Endothelial cell of umbilical vein (primary cell): ENCODE measurements around the gene MTMR3. TPM values are rescaled to one million over a fixed set of nuclear protein-coding genes. Genes with fewer than 3 reads are reported as not detected.

Experiments used
- BruUV-seq: library from RNA; stranded (reverse); fragments of 400-500 nt; replicated peaks from 2 replicates; lab custom pipeline; 2021; lab: Mats Ljungman, UMichigan
- CTCF ChIA-PET: fragments of 300-600, 350-600 bp; sonication (Branson Sonifier 250); formaldehyde crosslinking; loops from one replicate; lab custom pipeline; 2021; ENCODE audit warnings: antibody characterized with exemption, inconsistent platforms; lab: Charles Lee
- POLR2A ChIA-PET: fragments of 300-600, 350-600 bp; sonication (Branson Sonifier 250); formaldehyde crosslinking; loops from one replicate; lab custom pipeline; 2021; ENCODE audit warnings: antibody characterized with exemption, inconsistent platforms; lab: Charles Lee
- DNase-seq: peaks from one replicate; pipeline ENCODE4 v3.0.0-alpha.2; 2011; ENCODE audit warnings: low read depth, low spot score
- FAIRE-seq: peaks from 2 replicates; lab custom pipeline; 2011; peaks lifted over from hg19 to GRCh38; lab: Jason Lieb, UNC
- H2AFZ ChIP-seq: 2 replicates; pipeline ENCODE4 v1.6.0; 2012; ENCODE audit warnings: low read depth, low read length, control low read depth, inconsistent platforms
- H3K27ac ChIP-seq: 2 replicates; pipeline ENCODE4 v1.5.1; 2011; ENCODE audit warnings: low read depth, mild to moderate bottlenecking, control low read depth, low read length, moderate library complexity; ENCODE audit not compliant: insufficient read depth
- H3K27me3 ChIP-seq, 2 experiments: 2 replicates each; pipeline versions ENCODE4 v1.6.0 to v1.6.1; 2011; ENCODE audit warnings: low read length in 2 of 2, mixed read lengths in 1 of 2; ENCODE audit not compliant: control insufficient read depth in 2 of 2, insufficient read depth in 2 of 2
- H3K36me3 ChIP-seq, 2 experiments: 2 replicates in 1 of 2; 3 replicates in 1 of 2; pipeline ENCODE4 v1.5.1; 2011; ENCODE audit warnings: low read length in 2 of 2, mild to moderate bottlenecking in 1 of 2, moderate library complexity in 1 of 2; ENCODE audit not compliant: control insufficient read depth in 2 of 2, insufficient read depth in 2 of 2; ENCODE audit errors: extremely low read depth in 1 of 2
- H3K4me1 ChIP-seq: 3 replicates; pipeline ENCODE4 v1.5.1; 2011; ENCODE audit warnings: mild to moderate bottlenecking, low read length; ENCODE audit not compliant: control insufficient read depth, insufficient read depth; ENCODE audit errors: extremely low read depth
- H3K4me2 ChIP-seq: 2 replicates; pipeline ENCODE4 v1.6.1; 2011; ENCODE audit warnings: low read length, control low read depth, mixed read lengths; ENCODE audit not compliant: insufficient read depth
- H3K4me3 ChIP-seq, 3 experiments: fragments of 200-600 bp in 1 of 3; sonication (generic), shearing (Covaris generic) in 1 of 3; replicated peaks in 1 of 3; 2 replicates each; pipeline ENCODE4 v1.5.1; 2011 to 2016; ENCODE audit warnings: control low read depth in 3 of 3, low read length in 3 of 3, mild to moderate bottlenecking in 2 of 3, inconsistent platforms in 1 of 3, low read depth in 1 of 3, moderate library complexity in 1 of 3; ENCODE audit not compliant: insufficient read depth in 1 of 3
- H3K79me2 ChIP-seq: 2 replicates; pipeline ENCODE4 v1.6.0; 2012; ENCODE audit warnings: low read length, inconsistent platforms; ENCODE audit not compliant: control insufficient read depth, insufficient read depth
- H3K9ac ChIP-seq: replicated peaks from 2 replicates; pipeline ENCODE3; 2011; ENCODE audit warnings: low read length, control low read depth; ENCODE audit not compliant: insufficient read depth; ENCODE audit errors: extremely low read depth
- H3K9me1 ChIP-seq: replicated peaks from 3 replicates; pipeline ENCODE4 v1.6.0; 2011; ENCODE audit warnings: mild to moderate bottlenecking, low read length; ENCODE audit not compliant: control insufficient read depth, insufficient read depth; ENCODE audit errors: extremely low read depth
- H3K9me3 ChIP-seq: replicated peaks from 2 replicates; pipeline ENCODE4 v1.5.1; 2012; ENCODE audit warnings: low read length, inconsistent platforms; ENCODE audit not compliant: control insufficient read depth, insufficient read depth
- H4K20me1 ChIP-seq: replicated peaks from 2 replicates; pipeline ENCODE3; 2011; ENCODE audit warnings: mild to moderate bottlenecking, low read length; ENCODE audit not compliant: control insufficient read depth, insufficient read depth; ENCODE audit errors: extremely low read depth
- CTCF ChIP-seq, 2 donors: IDR thresholded peaks; 1 replicate in 1 of 2; 2 replicates in 1 of 2; pipeline ENCODE4 v1.5.1; 2011; ENCODE audit warnings: low read length in 2 of 2, mild to moderate bottlenecking in 2 of 2, moderate library complexity in 2 of 2, control low read depth in 1 of 2, inconsistent platforms in 1 of 2, low read depth in 1 of 2; ENCODE audit not compliant: insufficient read depth in 1 of 2; ENCODE audit errors: extremely low read depth in 1 of 2
- EZH2 ChIP-seq: IDR thresholded peaks from 2 replicates; pipeline ENCODE4 v1.6.1; 2012; ENCODE audit warnings: borderline replicate concordance, low read depth, mild to moderate bottlenecking, moderate library complexity, low read length, inconsistent platforms; ENCODE audit not compliant: severe bottlenecking
- FOS ChIP-seq: IDR thresholded peaks from 2 replicates; pipeline ENCODE4 v1.6.1; 2011; ENCODE audit warnings: mild to moderate bottlenecking, low read length, moderate library complexity, borderline replicate concordance; ENCODE audit not compliant: insufficient read depth
- GATA2 ChIP-seq: IDR thresholded peaks from 2 replicates; pipeline ENCODE4 v1.7.0; 2011; ENCODE audit warnings: low read depth, mild to moderate bottlenecking, moderate library complexity, mixed read lengths, low read length; ENCODE audit not compliant: insufficient read length, insufficient read depth
- JUN ChIP-seq: IDR thresholded peaks from 2 replicates; pipeline ENCODE4 v1.6.1; 2011; ENCODE audit warnings: borderline replicate concordance, low read depth; ENCODE audit not compliant: insufficient read length, insufficient read depth
- MAX ChIP-seq: IDR thresholded peaks from 2 replicates; pipeline ENCODE4 v1.6.1; 2011; ENCODE audit not compliant: insufficient read depth, insufficient read length
- MYC ChIP-seq: IDR thresholded peaks from one replicate; pipeline ENCODE4 v1.6.1; 2011; ENCODE audit warnings: mild to moderate bottlenecking, low read depth, low read length
- POLR2A ChIP-seq: IDR thresholded peaks from 2 replicates; pipeline ENCODE4 v1.6.1; 2012; ENCODE audit warnings: low read depth, mild to moderate bottlenecking, control low read depth, low read length
- POLR2AphosphoS5 ChIP-seq: IDR thresholded peaks from 2 replicates; pipeline ENCODE4 v1.6.1; 2012; ENCODE audit warnings: low read depth, mild to moderate bottlenecking, control low read depth, low read length, moderate library complexity; ENCODE audit not compliant: insufficient read depth
- dilution Hi-C: fragments of 300-500 bp; cut with MboI; formaldehyde crosslinking; loops from one replicate; pipeline ENCODE4 v1.15.0; 2019; ENCODE audit warnings: low sequenced_read_pairs; ENCODE audit not compliant: extremely low pct_ligation_motif_present
- intact Hi-C: fragments of 100-400 bp; cut with micrococcal nuclease; formaldehyde crosslinking; loops from one replicate; pipeline ENCODE4 v1.10.0; 2022
- polyA plus RNA-seq, 4 experiments: library from polyadenylated mRNA; depleted of rRNA in 3 of 4; stranded (reverse) in 3 of 4; unstranded in 1 of 4; fragments of >200 nt; gene quantifications; 2 replicates each; pipeline versions ENCODE4 v1.2.1 to v1.2.3, GENCODE V29; 2011 to 2012; ENCODE audit warnings: missing spikeins in 1 of 4
- total RNA-seq: library from RNA; stranded (reverse); gene quantifications from 2 replicates; pipeline ENCODE4 v1.2.3, GENCODE V29; 2021

The MTMR3 gene
- total and polyA plus RNA-seq, 2 donors (not counting 3 experiments of a cell fraction or from before 2014, with no cell fraction given), result 30.1 to 36.5 TPM

DNA sequence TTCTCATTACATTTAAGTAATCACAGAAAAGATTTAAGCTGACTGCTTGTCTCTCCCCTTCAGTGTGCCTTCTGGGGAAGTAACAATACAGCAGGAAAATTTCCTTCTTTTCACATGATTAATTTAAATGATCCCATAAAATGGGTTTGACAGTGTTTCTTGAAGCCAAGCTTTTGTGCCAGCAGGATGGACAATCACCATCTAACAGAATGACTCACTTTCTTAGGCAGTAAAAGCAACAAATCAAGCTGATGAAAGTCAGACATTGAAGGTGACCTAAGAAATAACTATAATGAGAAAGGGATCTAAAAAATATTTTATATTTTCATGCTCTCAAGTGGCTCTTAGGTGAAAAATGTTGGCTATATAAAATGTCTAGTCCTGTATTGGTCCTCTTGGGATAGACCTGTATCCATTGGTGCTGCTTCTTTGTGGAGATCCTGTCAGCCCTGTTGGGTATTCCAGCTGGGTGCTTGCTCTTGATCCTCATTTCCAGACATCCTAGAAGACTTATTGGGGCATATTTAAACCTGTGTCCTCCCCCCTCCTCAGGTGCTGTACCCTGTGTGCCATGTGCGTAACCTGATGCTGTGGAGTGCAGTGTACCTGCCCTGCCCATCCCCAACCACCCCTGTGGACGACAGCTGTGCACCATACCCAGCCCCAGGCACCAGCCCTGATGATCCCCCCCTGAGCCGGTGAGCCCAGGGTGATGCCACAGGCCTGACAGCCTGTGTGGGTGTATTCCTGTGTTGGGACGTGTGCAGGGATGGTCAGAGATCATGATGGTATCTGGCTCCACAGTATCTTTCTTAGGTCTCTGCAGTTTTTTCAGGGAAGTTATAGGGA is 134.6 kb downstream of the MTMR3 start:
- H3K4me3 ChIP-seq, result no peak overlapping the region
- DNase-seq, result peak; percentile 33
- peak; percentile 72 for FAIRE-seq
- no peaks in the 10 kb centered on the region for H3K79me2 ChIP-seq
- no peaks in the 10 kb centered on the region for H3K27me3 ChIP-seq
- no peaks in the 10 kb centered on the region for H4K20me1 ChIP-seq
- H3K4me2 ChIP-seq, result no peak overlapping the region
- H3K36me3 ChIP-seq, result peaks cover 5 to 52% of the 10 kb centered on the region in 2 experiments
- CTCF ChIA-PET, result interaction anchor here (1.0 to 4.9 kb wide), 7 partner anchors 13 to 328 kb away, joined by 3 to 39 read pairs (median 4); no protein-coding TSS in a partner anchor
- dilution Hi-C loops, result no loop called here
- no peak overlapping the region for H3K27ac ChIP-seq
- peaks cover 5% of the 10 kb centered on the region for H3K4me1 ChIP-seq
- intact Hi-C loops, result no loop called here
- no peaks in the 10 kb centered on the region for H3K9me1 ChIP-seq
- POLR2A ChIA-PET, result no interaction called here
- TF ChIP-seq MYC, result no peak
- no peak for TF ChIP-seq EZH2
- no peak for TF ChIP-seq POLR2AphosphoS5
- no peak for TF ChIP-seq CTCF (IDR thresholded peaks at IDR 0.05; ENCODE audit: extremely low read depth in 1 of 2, insufficient read depth in 1 of 2, low read depth in 1 of 2, low read length in 2 of 2)
- no peak for TF ChIP-seq MAX
- peak; percentile 32 for TF ChIP-seq JUN
- TF ChIP-seq FOS, result no peak
- TF ChIP-seq GATA2, result no peak
- no peak for TF ChIP-seq POLR2A
- no TSS peak for BruUV-seq
- H3K9me3 ChIP-seq, result no peaks in the 10 kb centered on the region
- no peak overlapping the region for H3K9ac ChIP-seq
- no peak overlapping the region for H2AFZ ChIP-seq
